C1 segment of cervical spinal cord (tissue), 14 donors: ENCODE results near the gene SPSB1.

Experiments
- DNase-seq, 14 donors: peaks; one replicate each; lab custom pipeline; 2025; lab: John Stamatoyannopoulos, UW

Gene SPSB1

DNA sequence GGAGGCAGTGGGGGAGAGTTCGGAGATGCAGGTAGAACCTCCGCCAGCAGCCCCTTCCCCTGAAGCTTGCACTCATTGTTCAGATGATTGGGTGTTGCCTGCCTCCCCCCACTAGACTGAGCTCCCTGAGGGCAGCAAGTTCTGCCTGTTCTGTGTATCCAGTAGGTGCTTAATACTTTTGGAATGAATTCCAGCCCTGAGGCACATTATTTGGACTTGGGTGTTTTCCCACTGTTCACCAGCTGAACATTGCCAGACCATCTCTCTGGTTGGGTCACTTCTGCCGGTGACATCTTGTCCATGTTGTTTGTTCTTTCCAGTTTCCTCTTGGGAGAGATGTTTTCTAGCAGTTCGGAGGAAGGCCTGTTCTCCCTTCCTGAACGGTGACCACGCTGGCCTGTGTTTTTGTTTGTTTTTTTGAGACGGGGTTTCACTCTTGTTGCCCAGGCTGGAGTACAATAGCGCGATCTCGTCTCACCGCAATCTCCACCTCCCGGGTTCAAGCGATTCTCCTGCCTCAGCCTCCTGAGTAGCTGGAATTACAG is 48.7 kb downstream of the SPSB1 start:
- DNase-seq: no peak

DNA sequence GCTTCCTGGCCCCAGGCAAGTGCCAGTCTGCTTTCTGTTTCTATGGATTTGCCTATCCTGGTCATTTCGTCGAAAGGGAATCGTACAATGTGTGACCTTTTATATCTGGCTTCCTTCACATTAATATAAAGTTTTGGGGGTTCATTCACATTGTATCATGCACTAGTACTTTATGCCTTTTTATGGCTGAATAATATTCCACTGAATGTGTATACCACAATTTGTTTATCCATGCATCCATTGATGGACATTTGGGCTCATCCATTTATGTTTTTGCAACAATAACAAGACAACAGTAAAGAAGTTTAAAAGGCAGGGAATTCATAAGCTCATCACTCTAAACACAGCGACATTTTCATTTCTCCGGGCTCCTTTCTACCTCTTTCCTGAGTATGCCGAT is 50.6 kb downstream of the SPSB1 start:
- DNase-seq: no peak

- no peak for DNase-seq
These were observed 51.9 kb downstream of the SPSB1 start for GRCh38 chr1:9344426-9345200.

DNA sequence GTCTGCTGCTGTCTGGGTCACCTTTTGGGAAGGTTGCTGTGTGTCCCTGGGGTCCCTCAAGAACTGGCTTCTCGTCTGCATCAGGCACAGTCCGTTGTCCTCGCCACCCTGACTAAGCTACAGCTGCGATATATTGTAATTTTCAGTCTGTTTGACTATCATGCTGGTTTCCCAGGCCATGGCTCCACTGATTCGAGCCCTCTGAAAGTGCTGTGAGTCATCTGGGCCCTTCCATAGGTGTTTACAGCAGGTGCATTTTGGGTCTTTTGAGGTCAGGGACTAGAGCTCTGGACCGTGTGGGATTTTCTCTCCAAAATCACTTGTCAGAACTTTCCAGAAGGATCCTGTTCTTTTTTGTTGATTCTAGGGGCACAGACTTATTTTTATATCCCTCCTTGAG is 52.8 kb downstream of the SPSB1 start:
- no peak for DNase-seq

- DNase-seq: peak in 1 of 14 donors; percentile 27
These were observed 53.2 kb downstream of the SPSB1 start for GRCh38 chr1:9345922-9346321.

GRCh38 chr1:9346566-9346965 is 53.9 kb downstream of the SPSB1 start:
- DNase-seq: no peak

DNA sequence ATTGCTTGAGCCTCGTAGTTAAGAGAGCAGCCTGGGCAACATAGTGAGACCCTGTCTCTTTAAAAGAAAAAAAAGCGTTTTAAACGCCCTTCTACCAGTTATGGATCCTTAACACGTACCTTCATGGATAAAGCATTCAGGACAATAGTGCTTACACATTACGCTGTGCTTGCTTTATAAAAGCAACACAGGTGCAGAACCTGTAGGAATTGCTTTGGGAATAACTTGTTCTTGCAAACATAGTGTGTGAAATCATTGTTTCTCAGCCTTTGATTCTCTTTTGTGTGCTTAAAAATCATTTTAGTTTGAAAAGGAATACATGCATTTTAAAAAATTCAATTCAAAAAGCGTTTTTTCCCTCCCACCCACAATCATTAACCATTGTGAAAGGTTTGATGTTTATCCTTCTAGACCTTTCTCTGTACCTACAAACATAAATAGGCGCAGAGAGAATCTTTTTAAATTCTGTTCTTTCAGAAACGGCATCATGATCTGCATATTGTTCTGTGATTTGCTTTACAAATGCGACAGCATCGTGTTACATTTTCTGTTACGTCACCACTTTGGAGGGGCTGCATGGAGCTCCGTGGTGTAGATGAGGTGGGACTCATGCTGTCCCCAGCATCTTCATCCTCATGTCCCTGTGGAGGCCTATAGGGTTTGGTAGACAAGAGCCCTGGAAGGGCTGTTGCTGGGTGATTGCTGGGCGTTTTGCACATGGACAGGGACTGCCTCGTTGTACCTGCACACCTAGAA is 54.6 kb downstream of the SPSB1 start:
- DNase-seq: no peak

GRCh38 chr1:9349331-9349851 is 56.7 kb downstream of the SPSB1 start:
- DNase-seq: no peak

- no peak for DNase-seq
These were observed 57.6 kb downstream of the SPSB1 start for GRCh38 chr1:9350013-9350908.

GRCh38 chr1:9350960-9351359 is 58.3 kb downstream of the SPSB1 start:
- DNase-seq: no peak

GRCh38 chr1:9351654-9352271 is 59.1 kb downstream of the SPSB1 start:
- no peak for DNase-seq

- peak in 5 of 14 donors; percentile 7 to 22 (median 18) for DNase-seq
These were observed 59.9 kb downstream of the SPSB1 start for GRCh38 chr1:9352377-9353134.

DNA sequence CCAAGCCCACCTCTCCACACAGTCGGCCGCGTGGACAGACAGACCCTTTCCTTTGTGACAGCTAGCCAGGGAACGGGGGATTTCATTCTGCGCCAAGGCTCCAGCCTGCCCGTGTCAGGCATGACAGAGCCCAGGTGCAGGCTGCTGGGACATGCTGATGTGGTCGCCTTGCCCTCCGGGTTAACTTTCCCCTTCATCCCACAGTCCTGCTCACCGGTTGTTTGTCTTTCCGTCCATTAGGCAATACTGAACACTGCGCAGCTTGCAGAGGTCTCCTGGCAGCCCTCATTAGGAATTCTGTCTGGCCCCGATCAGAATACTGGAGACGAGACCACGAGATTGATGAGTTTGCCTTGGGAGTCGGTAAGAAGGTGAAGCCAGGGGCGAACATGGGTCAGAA is 62.8 kb downstream of the SPSB1 start:
- DNase-seq: no peak

DNA sequence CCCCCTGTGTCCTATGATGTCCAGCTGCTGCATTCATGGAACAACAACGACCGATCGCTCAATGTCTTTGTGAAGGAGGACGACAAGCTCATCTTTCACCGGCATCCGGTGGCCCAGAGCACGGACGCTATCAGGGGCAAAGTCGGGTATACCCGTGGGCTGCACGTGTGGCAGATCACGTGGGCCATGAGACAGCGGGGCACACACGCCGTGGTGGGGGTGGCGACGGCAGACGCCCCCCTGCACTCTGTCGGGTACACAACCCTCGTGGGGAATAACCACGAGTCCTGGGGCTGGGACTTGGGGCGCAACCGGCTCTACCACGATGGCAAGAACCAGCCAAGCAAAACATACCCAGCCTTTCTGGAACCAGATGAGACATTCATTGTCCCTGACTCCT is 63.3 kb downstream of the SPSB1 start:
- DNase-seq: no peak

DNA sequence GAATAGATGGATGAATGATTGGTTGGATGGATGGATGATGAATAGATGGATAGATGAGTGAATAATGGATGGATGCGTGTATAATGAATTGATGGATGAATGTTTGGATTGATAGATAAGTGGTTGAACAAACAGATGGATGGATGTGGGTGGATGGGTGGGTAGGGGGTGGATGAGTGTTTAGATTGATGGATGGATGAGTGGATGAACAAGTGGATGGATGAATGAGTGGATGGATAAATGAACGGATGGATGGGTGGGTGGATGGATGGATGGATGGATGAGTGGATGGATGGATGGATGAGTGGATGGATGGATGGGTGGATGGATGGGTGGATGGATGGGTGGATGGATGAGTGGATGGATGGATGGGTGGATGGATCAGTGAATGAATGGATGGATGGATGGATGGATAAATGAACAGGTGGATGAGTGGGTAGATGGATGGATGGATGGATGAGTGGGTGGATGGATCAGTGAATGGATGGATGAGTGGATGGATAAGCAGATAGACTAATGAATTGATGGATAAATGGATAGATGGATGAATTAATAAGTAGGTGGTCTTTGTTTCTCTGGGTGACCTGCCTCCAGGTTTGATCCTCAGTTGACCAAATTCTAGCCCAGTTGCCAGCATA is 64.3 kb downstream of the SPSB1 start:
- no peak for DNase-seq

DNA sequence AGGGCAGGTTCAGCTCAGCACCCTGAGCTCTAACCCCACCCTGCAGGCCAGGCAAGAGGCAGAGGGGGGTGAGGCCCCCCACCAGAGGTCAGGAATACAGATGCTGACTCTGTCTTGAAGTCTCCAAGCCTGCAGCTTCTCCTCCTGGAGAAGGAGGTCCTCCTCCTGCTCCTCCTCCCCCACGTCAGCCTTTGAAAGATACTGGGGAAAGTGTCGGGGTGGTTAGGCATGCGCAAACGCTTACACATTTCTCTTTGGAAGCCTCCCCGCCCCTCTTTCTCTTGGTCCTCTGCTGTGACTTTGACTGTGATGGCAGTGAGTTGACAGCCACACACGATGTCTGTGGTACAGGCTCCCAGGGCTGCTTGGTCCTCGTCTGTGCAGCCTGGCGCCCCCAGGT is 65.3 kb downstream of the SPSB1 start:
- DNase-seq: no peak

DNA sequence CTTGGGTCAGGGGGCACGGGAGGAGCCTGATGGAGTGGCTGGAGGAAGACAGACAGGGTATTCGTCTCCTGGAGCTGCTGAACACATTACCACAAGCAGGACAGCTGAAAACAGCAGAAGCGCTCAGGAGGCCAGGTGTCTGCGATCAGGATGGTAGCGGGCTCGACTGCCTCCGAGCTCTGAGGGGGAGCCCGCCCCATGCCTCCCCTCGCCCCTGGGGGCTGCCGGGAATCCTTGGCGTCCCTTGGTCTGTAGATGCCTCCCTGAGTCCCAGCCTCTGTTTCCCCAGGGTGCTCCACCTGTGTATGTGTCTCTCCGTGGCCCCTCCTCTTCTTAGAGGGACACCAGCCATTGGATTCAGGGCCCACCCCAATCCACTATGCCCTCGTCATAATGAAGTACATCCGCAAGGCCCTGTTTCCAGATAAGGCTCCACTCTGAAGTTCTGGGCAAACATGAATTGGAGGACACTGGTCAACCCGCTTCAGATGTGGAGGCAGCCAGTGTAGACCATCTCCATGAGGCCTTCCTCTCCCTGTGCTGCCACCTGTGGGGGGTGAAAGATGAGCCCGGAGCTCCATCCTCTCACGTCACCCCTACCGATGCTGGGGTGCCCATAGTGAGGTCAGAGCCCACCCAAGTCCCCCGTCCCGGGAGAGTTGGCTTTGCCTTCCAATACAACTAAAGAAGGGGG is 67.8 kb downstream of the SPSB1 start:
- DNase-seq: no peak

- no peak for DNase-seq
These were observed 69.1 kb downstream of the SPSB1 start for GRCh38 chr1:9361630-9362260.

DNA sequence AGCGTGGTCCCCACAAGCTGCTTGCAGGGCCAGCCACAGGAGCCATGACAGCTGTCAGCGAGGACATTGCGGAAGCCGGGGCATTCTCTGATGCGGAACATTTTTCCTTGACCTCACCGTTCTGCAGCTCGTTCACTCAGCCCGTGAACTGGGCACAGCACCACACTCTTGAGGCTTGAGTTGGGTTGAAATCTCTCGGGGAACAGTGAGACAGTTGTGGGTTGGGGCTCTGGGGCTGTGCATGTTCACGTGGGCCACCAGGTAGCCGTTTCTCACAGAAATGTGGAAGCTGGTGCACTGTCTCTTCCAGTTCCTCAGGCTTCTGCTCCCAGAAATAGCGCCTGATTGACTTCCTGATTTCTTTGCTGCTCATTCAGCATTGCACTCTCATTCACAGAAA is 69.8 kb downstream of the SPSB1 start:
- peak in 6 of 14 donors; percentile 32 to 64 (median 55) for DNase-seq
